ENCODE results near the gene RBM3.

The RBM3 gene

DNA sequence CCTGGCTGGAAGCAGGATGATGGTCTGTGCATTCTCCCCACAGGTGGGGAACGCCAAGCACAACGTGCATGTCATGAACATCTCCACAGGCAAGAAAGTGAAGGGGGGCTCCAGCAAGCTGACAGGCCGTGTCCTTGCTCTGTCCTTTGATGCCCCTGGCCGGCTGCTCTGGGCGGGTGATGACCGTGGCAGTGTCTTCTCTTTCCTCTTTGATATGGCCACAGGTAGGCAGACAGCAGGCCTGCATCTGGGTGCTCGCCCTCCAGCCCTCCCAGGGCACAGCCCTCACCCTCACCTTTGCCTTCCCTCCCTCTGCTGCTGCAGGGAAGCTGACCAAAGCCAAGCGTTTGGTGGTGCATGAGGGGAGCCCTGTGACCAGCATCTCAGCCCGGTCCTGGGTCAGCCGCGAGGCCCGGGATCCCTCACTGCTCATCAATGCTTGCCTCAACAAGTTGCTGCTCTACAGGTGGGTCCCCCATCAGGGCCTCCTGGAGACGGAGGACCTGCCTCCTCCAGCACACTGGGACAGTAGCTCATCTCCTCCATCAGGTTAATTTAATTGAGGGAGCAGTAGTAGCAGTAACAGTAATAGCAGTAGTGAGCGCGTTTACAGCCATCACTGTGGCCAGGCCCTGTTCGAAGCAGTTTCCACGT lies 27.6 kb downstream of the RBM3 start:
- no peak overlapping the region for H3K4me3 ChIP-seq (ENCODE audit: low read depth, low read length)
- TF ChIP-seq, protein P1, sequence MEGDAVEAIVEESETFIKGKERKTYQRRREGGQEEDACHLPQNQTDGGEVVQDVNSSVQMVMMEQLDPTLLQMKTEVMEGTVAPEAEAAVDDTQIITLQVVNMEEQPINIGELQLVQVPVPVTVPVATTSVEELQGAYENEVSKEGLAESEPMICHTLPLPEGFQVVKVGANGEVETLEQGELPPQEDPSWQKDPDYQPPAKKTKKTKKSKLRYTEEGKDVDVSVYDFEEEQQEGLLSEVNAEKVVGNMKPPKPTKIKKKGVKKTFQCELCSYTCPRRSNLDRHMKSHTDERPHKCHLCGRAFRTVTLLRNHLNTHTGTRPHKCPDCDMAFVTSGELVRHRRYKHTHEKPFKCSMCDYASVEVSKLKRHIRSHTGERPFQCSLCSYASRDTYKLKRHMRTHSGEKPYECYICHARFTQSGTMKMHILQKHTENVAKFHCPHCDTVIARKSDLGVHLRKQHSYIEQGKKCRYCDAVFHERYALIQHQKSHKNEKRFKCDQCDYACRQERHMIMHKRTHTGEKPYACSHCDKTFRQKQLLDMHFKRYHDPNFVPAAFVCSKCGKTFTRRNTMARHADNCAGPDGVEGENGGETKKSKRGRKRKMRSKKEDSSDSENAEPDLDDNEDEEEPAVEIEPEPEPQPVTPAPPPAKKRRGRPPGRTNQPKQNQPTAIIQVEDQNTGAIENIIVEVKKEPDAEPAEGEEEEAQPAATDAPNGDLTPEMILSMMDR (IDR thresholded peaks at IDR 0.05; ENCODE audit: low read depth, low read length) = no peak

DNA sequence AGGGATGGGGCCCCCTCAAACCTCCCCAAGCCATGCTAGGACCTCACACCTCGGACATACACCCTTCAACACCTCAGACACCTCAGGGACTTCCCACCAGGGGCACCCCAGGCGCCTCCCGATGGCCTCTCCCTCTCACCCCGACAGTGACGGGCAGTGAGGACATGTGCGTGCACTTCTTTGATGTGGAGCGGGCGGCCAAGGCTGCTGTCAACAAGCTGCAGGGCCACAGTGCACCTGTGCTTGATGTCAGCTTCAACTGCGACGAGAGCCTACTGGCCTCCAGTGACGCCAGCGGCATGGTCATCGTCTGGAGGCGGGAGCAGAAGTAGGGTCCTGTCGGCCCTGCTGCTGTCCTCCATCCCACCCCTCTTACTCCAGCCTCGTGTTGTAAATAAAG lies 30.4 kb downstream of the RBM3 start:
- H3K4me3 ChIP-seq (ENCODE audit: low read depth, low read length) = no peak overlapping the region
- TF ChIP-seq, protein P1 (IDR thresholded peaks at IDR 0.05; ENCODE audit: low read depth, low read length) = no peak

DNA sequence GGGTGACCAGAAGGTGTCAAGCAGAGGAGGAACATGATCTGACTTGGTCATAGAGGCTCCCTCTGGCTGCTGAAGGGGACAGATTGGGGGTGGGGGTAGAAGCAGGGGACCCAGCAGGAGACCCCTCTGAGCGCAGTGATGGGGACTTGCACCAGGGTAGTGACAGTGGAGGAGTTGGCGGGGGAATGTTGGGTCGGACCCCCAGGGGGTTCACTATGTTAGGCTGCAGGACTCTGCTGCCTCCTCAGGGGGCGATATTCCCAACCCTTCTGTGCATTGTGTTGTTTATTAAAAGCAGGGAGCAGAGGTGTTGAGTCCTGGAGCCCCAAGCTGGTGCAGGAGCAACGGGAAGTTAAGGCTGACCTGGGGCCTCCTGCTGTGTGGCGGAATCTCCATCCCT lies 31.8 kb downstream of the RBM3 start:
- TF ChIP-seq, protein P1 (IDR thresholded peaks at IDR 0.05; ENCODE audit: low read depth, low read length) = no peak
- H3K4me3 ChIP-seq (ENCODE audit: low read depth, low read length) = no peak overlapping the region

DNA sequence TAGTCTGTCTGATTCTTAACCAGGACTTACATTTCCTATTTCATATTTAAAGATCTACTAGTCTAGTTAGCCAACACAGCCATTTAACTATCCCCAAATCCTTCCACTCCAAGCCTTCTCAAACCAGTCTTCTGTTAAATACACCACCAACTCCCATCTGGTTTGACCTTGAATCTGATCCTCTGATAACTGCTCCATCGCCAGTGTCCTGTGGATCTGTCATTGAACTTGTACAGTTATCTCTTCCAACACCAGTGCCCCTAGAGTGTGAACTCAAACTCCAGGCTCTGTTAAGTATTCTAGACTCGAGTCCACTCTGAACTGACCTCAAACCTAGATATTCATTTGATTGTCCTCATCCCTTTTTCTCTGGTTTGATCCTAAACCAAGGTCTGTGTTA lies 37.4 kb downstream of the RBM3 start:
- no peak overlapping the region for H3K4me3 ChIP-seq (ENCODE audit: low read depth, low read length)
- TF ChIP-seq, protein P1 (IDR thresholded peaks at IDR 0.05; ENCODE audit: low read depth, low read length) = no peak

DNA sequence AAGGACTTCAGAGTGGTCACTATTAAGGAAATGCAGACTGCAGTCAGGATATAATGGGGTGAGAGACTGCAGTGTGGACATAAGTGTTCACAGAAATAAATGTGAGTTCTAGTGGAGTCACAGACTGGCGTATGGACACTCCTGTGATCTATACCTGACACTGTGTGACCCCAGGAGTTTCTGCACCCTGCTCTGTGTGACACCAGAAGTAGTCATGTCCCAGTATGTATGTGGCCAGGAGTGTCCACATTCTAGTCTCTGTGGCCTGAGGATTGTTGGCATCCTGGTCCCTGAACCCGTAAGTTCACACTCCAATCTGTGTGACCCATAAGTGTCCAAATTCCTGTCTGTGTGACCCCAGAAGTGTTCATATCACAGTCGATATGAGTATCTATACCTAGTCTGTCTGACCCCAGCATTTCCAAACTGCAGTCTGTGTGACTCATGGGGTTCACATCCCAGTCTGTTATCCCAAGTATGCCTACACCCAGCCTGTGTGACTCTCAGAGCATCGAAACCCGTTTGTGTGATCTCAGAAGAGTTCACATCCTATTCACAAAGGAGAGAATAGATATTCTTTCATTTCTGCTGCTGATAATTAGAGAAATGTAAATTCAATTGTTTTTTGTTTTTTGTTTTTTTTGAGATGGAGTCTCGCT lies 39.3 kb downstream of the RBM3 start:
- no peak overlapping the region for H3K4me3 ChIP-seq (ENCODE audit: low read depth, low read length)
- TF ChIP-seq, protein P1 (IDR thresholded peaks at IDR 0.05; ENCODE audit: low read depth, low read length) = no peak

DNA sequence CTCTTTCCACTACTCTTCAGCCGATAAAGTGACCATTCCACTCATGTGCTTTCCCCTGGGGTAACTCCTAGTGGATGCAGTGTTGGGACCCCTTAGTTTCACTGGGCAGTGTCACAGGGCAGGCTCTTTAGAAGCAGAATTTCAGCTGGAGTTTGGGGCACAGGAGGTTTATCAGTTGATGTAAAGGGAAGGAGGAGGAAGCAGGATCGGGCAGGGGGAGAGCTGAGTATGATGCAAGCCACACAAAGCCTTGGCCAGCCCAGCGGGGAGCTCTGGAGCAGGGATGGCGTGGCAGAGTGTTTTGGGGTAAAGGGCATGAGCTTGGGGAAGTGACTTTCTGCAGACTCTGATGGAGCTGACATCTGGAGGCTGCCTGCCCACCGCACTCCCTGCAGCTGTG lies 42.3 kb downstream of the RBM3 start:
- H3K4me3 ChIP-seq (ENCODE audit: low read depth, low read length) = no peak overlapping the region
- TF ChIP-seq, protein P1 (IDR thresholded peaks at IDR 0.05; ENCODE audit: low read depth, low read length) = no peak

DNA sequence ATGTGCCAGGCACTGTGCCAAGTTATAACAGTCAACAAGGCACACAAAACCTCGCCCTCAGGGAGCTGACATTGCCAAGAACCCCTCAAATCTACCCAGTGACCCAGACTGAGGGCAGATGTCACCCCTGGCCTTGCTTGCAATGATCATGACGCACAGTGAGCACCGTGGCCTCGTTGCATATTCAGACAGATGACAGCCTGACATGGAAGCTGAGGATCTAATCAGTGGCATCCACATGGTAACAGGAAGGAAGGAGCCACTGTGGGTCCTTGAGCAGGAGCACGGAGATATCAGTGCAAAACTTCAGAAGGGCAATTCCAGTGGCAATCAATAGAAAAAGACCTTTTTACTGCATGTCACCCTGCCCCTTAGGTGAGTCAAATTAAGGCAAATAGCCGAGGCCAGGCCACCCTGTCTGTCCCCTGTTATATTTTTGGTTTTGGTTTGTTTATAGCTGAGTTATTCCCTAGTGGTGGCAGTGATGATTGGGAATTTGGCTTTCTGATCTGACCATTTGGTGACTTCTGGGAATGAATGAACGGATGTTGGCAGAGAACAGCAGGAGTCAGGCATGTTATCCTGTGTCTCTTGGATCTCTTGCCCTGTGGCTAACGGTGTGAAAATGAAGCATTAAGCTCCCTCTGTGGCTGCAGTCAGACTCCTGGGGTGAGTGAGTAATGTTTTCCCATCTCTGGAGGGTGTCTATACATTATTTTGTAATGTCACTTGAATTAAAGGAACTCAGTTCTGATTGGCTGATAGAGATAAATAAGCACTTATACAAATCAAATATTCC lies 43.5 kb downstream of the RBM3 start:
- no peak overlapping the region for H3K4me3 ChIP-seq (ENCODE audit: low read depth, low read length)
- TF ChIP-seq, protein P1 (IDR thresholded peaks at IDR 0.05; ENCODE audit: low read depth, low read length) = no peak

Measured in WI38 (cell line).